ENCODE measurements around the gene SLC25A40.
A peak's percentile ranks its signal among the peaks of the same experiment; 100 is the strongest.
"Not testable (repeated sequence)": the region's sequence is repeated elsewhere in the genome, so short reads cannot be mapped to it uniquely, and the experiment has no call there.

SLC25A40 gene

GRCh38 chr7:87876040-87876868 is at the start of gene SLC25A40, which contains the start of gene DBF4:
Gene SLC25A40 (minus strand): TSS chr7:87876360. CDS start chr7:87858727, 17,633 bp downstream.
Gene DBF4 (plus strand): TSS chr7:87876493. CDS start chr7:87876733, 240 bp downstream.
- peak; percentile 94 for DNase-seq (ENCODE audit: low spot score)

- DNase-seq (ENCODE audit: low spot score), result not testable (repeated sequence)
Observed at GRCh38 chr7:87922759-87923395, 46.7 kb upstream of the SLC25A40 start.

GRCh38 chr7:87920578-87920977 is 44.4 kb upstream of the SLC25A40 start:
- no peak for DNase-seq (ENCODE audit: low spot score)

- no peak for DNase-seq (ENCODE audit: low spot score)
Observed at GRCh38 chr7:87919875-87920274, 43.7 kb upstream of the SLC25A40 start.

- no peak for DNase-seq (ENCODE audit: low spot score)
Observed at GRCh38 chr7:87918740-87919139, 42.6 kb upstream of the SLC25A40 start.

GRCh38 chr7:87912121-87912520 is 36.0 kb upstream of the SLC25A40 start:
- DNase-seq (ENCODE audit: low spot score), result no peak

GRCh38 chr7:87908814-87909213 is 32.7 kb upstream of the SLC25A40 start:
- DNase-seq (ENCODE audit: low spot score), result not testable (repeated sequence)

- DNase-seq (ENCODE audit: low spot score), result not testable (repeated sequence)
Observed at GRCh38 chr7:87907136-87907906, 31.2 kb upstream of the SLC25A40 start.

- DNase-seq (ENCODE audit: low spot score), result no peak
Observed at GRCh38 chr7:87899255-87899654, 23.1 kb upstream of the SLC25A40 start.

GRCh38 chr7:87895363-87895762 is 19.2 kb upstream of the SLC25A40 start:
- DNase-seq (ENCODE audit: low spot score), result no peak

- no peak for DNase-seq (ENCODE audit: low spot score)
Observed at GRCh38 chr7:87886875-87887274, 10.7 kb upstream of the SLC25A40 start.

- DNase-seq (ENCODE audit: low spot score), result no peak
Observed at GRCh38 chr7:87885018-87885417, 8.9 kb upstream of the SLC25A40 start.

GRCh38 chr7:87882151-87882937 is 6.2 kb upstream of the SLC25A40 start:
- DNase-seq (ENCODE audit: low spot score), result no peak

GRCh38 chr7:87878208-87878735 is 2.1 kb upstream of the SLC25A40 start:
- no peak for DNase-seq (ENCODE audit: low spot score)

GRCh38 chr7:87877366-87878040 is 1.3 kb upstream of the SLC25A40 start:
- no peak for DNase-seq (ENCODE audit: low spot score)

GRCh38 chr7:87876869-87877234 is 692 bp upstream of the SLC25A40 start:
- peak; percentile 72 for DNase-seq (ENCODE audit: low spot score)

GRCh38 chr7:87875151-87876039 is 765 bp downstream of the SLC25A40 start:
- DNase-seq (ENCODE audit: low spot score), result no peak

GRCh38 chr7:87874066-87874465 is 2.1 kb downstream of the SLC25A40 start:
- DNase-seq (ENCODE audit: low spot score), result no peak

- not testable (repeated sequence) for DNase-seq (ENCODE audit: low spot score)
Observed at GRCh38 chr7:87873328-87873727, 2.8 kb downstream of the SLC25A40 start.

- DNase-seq (ENCODE audit: low spot score), result no peak
Observed at GRCh38 chr7:87872346-87872745, 3.8 kb downstream of the SLC25A40 start.
